OCI-LY7 (cell line): ENCODE measurements around the gene CRADD. TPM values are rescaled to one million over a fixed set of nuclear protein-coding genes. Genes with fewer than 3 reads are reported as not detected.

Experiments
- BruUV-seq: library from RNA; stranded (reverse); fragments of 400-500 nt; replicated peaks from 2 replicates; lab custom pipeline; 2021; lab: Mats Ljungman, UMichigan
- CTCF ChIA-PET: fragments of 300-600 bp; sonication (Branson Sonifier 250); formaldehyde crosslinking; loops from one replicate; lab custom pipeline; 2022; ENCODE audit warnings: antibody characterized with exemption; ENCODE audit not compliant: unreplicated experiment; lab: Charles Lee
- POLR2A ChIA-PET: fragments of 300-600 bp; sonication (Branson Sonifier 250); formaldehyde crosslinking; loops from one replicate; lab custom pipeline; 2022; ENCODE audit warnings: antibody characterized with exemption; lab: Charles Lee
- DNase-seq: peaks from one replicate; pipeline ENCODE4 v3.0.0-alpha.2; 2015; ENCODE audit warnings: low spot score
- H2AFZ ChIP-seq: fragments of 200-600 bp; sonication (generic), shearing (Covaris generic); 2 replicates; pipeline ENCODE4 v1.6.1; 2014; ENCODE audit warnings: mild to moderate bottlenecking, antibody characterized with exemption, low read length, moderate library complexity
- H3K27ac ChIP-seq: fragments of 200-600 bp; sonication (generic); 2 replicates; pipeline ENCODE4 v1.5.1; 2014; ENCODE audit warnings: mixed run types, low read depth, mild to moderate bottlenecking, moderate library complexity, low read length, inconsistent platforms; ENCODE audit not compliant: poor library complexity, severe bottlenecking
- H3K36me3 ChIP-seq: fragments of 200-600 bp; sonication (generic); 2 replicates; pipeline ENCODE4 v1.6.1; 2014; ENCODE audit warnings: mild to moderate bottlenecking, antibody characterized with exemption, low read length, moderate library complexity, mixed read lengths; ENCODE audit not compliant: insufficient read depth
- H3K4me1 ChIP-seq: fragments of 200-600 bp; sonication (generic); 2 replicates; pipeline ENCODE4 v1.5.1; 2014; ENCODE audit warnings: mild to moderate bottlenecking, low read length; ENCODE audit not compliant: insufficient read depth, poor library complexity, severe bottlenecking
- H3K4me2 ChIP-seq: fragments of 200-600 bp; sonication (generic); 2 replicates; pipeline ENCODE4 v1.6.1; 2014; ENCODE audit warnings: mild to moderate bottlenecking, low read length
- H3K4me3 ChIP-seq: fragments of 200-600 bp; sonication (generic); 2 replicates; pipeline ENCODE4 v1.5.1; 2014; ENCODE audit warnings: mild to moderate bottlenecking, low read depth, low read length; ENCODE audit not compliant: poor library complexity, severe bottlenecking
- H3K79me2 ChIP-seq: fragments of 200-600 bp; sonication (generic); 2 replicates; pipeline ENCODE4 v1.6.1; 2016; ENCODE audit warnings: low read depth, mild to moderate bottlenecking, low read length, moderate library complexity, mixed read lengths; ENCODE audit not compliant: insufficient read depth
- H3K9me2 ChIP-seq: fragments of 200-600 bp; sonication (generic); 2 replicates; pipeline ENCODE4 v1.6.1; 2016; ENCODE audit warnings: mild to moderate bottlenecking, low read length, mixed read lengths; ENCODE audit not compliant: insufficient read depth
- H3K9me3 ChIP-seq: fragments of 200-600 bp; sonication (generic); 2 replicates; pipeline ENCODE4 v1.6.1; 2014; ENCODE audit warnings: mild to moderate bottlenecking, mixed run types, low read length, mixed read lengths
- H4K20me1 ChIP-seq: fragments of 200-600 bp; sonication (generic); 2 replicates; pipeline ENCODE4 v1.6.1; 2014; ENCODE audit warnings: mild to moderate bottlenecking, antibody characterized with exemption, low read length, moderate library complexity, mixed read lengths; ENCODE audit not compliant: insufficient read depth
- CTCF ChIP-seq: fragments of 200-600 bp; sonication (generic); conservative IDR thresholded peaks from 2 replicates; pipeline ENCODE4 v1.5.1; 2014; ENCODE audit warnings: mild to moderate bottlenecking, antibody characterized with exemption, low read length, moderate library complexity, mixed read lengths
- EZH2phosphoT487 ChIP-seq: fragments of 200-600 bp; sonication (generic); IDR thresholded peaks from 2 replicates; pipeline ENCODE4 v1.6.1; 2018; ENCODE audit warnings: low read depth, borderline replicate concordance, mild to moderate bottlenecking, mixed run types, antibody characterized with exemption, low read length, moderate library complexity, mixed read lengths
- intact Hi-C: fragments of 100-400 bp; cut with micrococcal nuclease; formaldehyde crosslinking; loops from one replicate; pipeline ENCODE4 v1.10.0; 2022; ENCODE audit not compliant: unreplicated experiment
- total RNA-seq, 2 experiments: library from RNA; depleted of rRNA in 1 of 2; stranded (reverse); fragments of >200 nt in 1 of 2; shearing (Covaris generic) in 1 of 2; gene quantifications; 2 replicates each; pipeline ENCODE4 v1.2.3, GENCODE V29; 2014 to 2022

Gene CRADD
- total RNA-seq, 2 experiments from 2014 or later, result 10.5 to 16.8 TPM

- no peaks in the 10 kb centered on the region for H3K9me2 ChIP-seq
- no peaks in the 10 kb centered on the region for H3K79me2 ChIP-seq
- ChIA-PET POLR2A (interaction anchor here (1.3 kb wide), 1 partner anchor 11 kb away, joined by 6 read pairs; no protein-coding TSS in a partner anchor), CTCF (no interaction called here)
- no peaks in the 10 kb centered on the region for H3K4me1 ChIP-seq
- H2AFZ ChIP-seq, result no peak overlapping the region
- DNase-seq, result no peak
- H4K20me1 ChIP-seq, result no peaks in the 10 kb centered on the region
- no TSS peak for BruUV-seq
- no peaks in the 10 kb centered on the region for H3K9me3 ChIP-seq
- intact Hi-C loops, result loop anchor here (10.0 kb wide), 1 partner anchor 408 kb away; no protein-coding TSS in a partner anchor
- no peak overlapping the region for H3K27ac ChIP-seq
- H3K4me3 ChIP-seq, result no peak overlapping the region
- no peaks in the 10 kb centered on the region for H3K36me3 ChIP-seq
- H3K4me2 ChIP-seq, result no peak overlapping the region
- TF ChIP-seq EZH2phosphoT487, result no peak
- no peak for TF ChIP-seq CTCF
These were observed 179.4 kb downstream of the CRADD start for GRCh38 chr12:93856611-93857010.

DNA sequence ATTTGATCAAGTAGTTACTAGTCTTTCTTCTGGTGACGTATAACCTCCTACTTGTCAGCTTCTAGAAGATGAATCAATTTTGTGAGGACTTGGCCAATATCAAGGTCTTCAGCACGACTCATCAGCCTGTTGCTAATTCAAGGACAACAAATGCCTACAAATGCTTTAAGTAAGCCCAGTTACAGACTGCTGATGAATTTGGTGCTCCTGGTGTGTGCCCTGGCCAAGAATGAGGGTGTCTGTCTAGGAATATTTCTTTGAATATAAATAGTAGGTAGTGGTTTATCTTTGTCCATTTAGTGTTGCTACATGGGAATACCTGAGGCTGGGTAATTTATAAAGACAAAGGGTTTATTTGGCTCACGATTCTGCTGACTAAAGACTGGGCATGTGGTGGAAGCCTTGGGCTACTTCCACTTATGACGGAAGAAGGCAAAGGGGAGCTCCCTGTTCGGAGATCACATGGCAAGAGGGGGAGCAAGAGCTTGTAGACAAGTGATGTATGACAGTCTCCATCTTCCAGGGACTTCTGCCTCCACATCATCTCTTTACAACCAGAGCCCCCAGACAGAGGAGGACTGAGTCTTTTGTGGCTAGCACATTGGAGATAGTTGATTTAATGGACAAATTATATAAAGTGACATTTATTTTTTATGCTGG lies 180.2 kb downstream of the CRADD start:
- no peaks in the 10 kb centered on the region for H3K9me2 ChIP-seq
- intact Hi-C loops, result loop anchor here (10.0 kb wide), 1 partner anchor 407 kb away; no protein-coding TSS in a partner anchor
- TF ChIP-seq EZH2phosphoT487, result no peak
- TF ChIP-seq CTCF, result no peak
- H3K4me3 ChIP-seq, result no peak overlapping the region
- no peaks in the 10 kb centered on the region for H3K79me2 ChIP-seq
- no peaks in the 10 kb centered on the region for H4K20me1 ChIP-seq
- no peaks in the 10 kb centered on the region for H3K9me3 ChIP-seq
- no peak overlapping the region for H2AFZ ChIP-seq
- H3K36me3 ChIP-seq, result no peaks in the 10 kb centered on the region
- no TSS peak for BruUV-seq
- ChIA-PET CTCF (no interaction called here), POLR2A (interaction anchor here (1.3 kb wide), 1 partner anchor 10 kb away, joined by 6 read pairs; no protein-coding TSS in a partner anchor)
- no peak for DNase-seq
- H3K4me2 ChIP-seq, result no peak overlapping the region
- no peak overlapping the region for H3K27ac ChIP-seq
- no peaks in the 10 kb centered on the region for H3K4me1 ChIP-seq

DNA sequence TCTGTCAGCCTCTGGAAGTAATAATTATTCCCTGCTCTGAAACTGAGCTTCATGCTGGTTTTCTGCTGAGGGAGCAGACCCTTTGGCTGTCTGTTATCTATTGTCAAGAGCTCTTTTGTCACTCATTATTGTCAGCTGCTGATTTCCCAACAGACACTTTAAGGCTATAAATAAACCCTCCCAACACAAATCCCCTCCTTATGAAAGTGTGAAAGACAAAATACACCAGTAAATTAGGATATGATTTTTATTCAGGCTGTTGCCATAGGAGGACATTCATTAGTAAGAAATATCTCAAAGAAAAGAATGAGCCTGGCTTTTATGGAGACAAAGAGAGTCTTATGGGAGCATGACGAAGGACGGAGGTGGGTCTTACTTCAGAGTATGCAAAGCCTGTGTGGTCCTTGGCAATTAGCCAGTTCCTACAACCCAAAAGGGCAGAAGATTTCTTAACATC lies 180.8 kb downstream of the CRADD start:
- no peak overlapping the region for H2AFZ ChIP-seq
- H3K36me3 ChIP-seq, result no peaks in the 10 kb centered on the region
- no peaks in the 10 kb centered on the region for H3K4me1 ChIP-seq
- no peaks in the 10 kb centered on the region for H3K9me3 ChIP-seq
- POLR2A ChIA-PET, result no interaction called here
- no TSS peak for BruUV-seq
- no peaks in the 10 kb centered on the region for H3K9me2 ChIP-seq
- no peak for DNase-seq
- no peaks in the 10 kb centered on the region for H4K20me1 ChIP-seq
- no peaks in the 10 kb centered on the region for H3K79me2 ChIP-seq
- no peak for TF ChIP-seq CTCF
- TF ChIP-seq EZH2phosphoT487, result no peak
- CTCF ChIA-PET, result no interaction called here
- H3K4me2 ChIP-seq, result no peak overlapping the region
- H3K4me3 ChIP-seq, result no peak overlapping the region
- no peak overlapping the region for H3K27ac ChIP-seq
- intact Hi-C loops, result loop anchor here (10.0 kb wide), 1 partner anchor 407 kb away; no protein-coding TSS in a partner anchor
